IMR-90 (cell line): ENCODE measurements around the gene SNAP29. TPM values are rescaled to one million over a fixed set of nuclear protein-coding genes. Genes with fewer than 3 reads are reported as not detected.

Experiments used
- ATAC-seq: fragments of 200-7000 bp; cut with Tn5 transposase; 2 replicates; pipeline ENCODE4 v1.9.1; 2020; ENCODE audit warnings: low read depth, mild to moderate bottlenecking, moderate library complexity
- BruUV-seq: library from RNA; stranded (reverse); fragments of 400-500 nt; replicated peaks from 2 replicates; lab custom pipeline; 2021; lab: Mats Ljungman, UMichigan
- CTCF ChIA-PET: fragments of 300-600 bp; formaldehyde crosslinking; extraction: SDS; loops from one replicate; lab custom pipeline; 2021; ENCODE audit warnings: antibody characterized with exemption; lab: Yijun Ruan, JAX
- POLR2A ChIA-PET: fragments of 300-600 bp; sonication (Branson Sonifier 250); formaldehyde crosslinking; loops from one replicate; lab custom pipeline; 2022; ENCODE audit warnings: antibody characterized with exemption; ENCODE audit not compliant: unreplicated experiment; lab: Charles Lee
- DNase-seq: peaks from one replicate; pipeline ENCODE4 v3.0.0; 2013
- H2AFZ ChIP-seq: replicated peaks from 2 replicates; pipeline ENCODE3; 2013; ENCODE audit warnings: low read length, mild to moderate bottlenecking; ENCODE audit not compliant: poor library complexity
- H2AK5ac ChIP-seq: 2 replicates; pipeline ENCODE4 v1.6.1; 2013; ENCODE audit warnings: low read depth, low read length, inconsistent platforms
- H2AK9ac ChIP-seq: replicated peaks from 2 replicates; pipeline ENCODE3; 2013; ENCODE audit warnings: mild to moderate bottlenecking, low read depth, low read length, moderate library complexity; ENCODE audit not compliant: poor library complexity
- H2BK120ac ChIP-seq: 2 replicates; pipeline ENCODE4 v1.6.1; 2013; ENCODE audit warnings: low read depth, low read length, inconsistent platforms
- H2BK15ac ChIP-seq: 3 replicates; pipeline ENCODE4 v1.6.1; 2013; ENCODE audit warnings: low read depth, low read length, inconsistent platforms
- H2BK20ac ChIP-seq: 2 replicates; pipeline ENCODE4 v1.6.1; 2013; ENCODE audit warnings: low read depth, mild to moderate bottlenecking, inconsistent platforms, low read length, moderate library complexity
- H2BK5ac ChIP-seq: 2 replicates; pipeline ENCODE4 v1.6.1; 2013; ENCODE audit warnings: mild to moderate bottlenecking, low read depth, low read length, inconsistent platforms; ENCODE audit not compliant: poor library complexity, severe bottlenecking
- H3K14ac ChIP-seq: replicated peaks from 2 replicates; pipeline ENCODE4 v1.6.1; 2013; ENCODE audit warnings: low read depth, low read length, inconsistent platforms
- H3K18ac ChIP-seq: 2 replicates; pipeline ENCODE4 v1.6.1; 2013; ENCODE audit warnings: low read depth, low read length, control low read depth
- H3K23ac ChIP-seq: 2 replicates; pipeline ENCODE4 v1.6.1; 2013; ENCODE audit warnings: low read depth, low read length, inconsistent platforms
- H3K27ac ChIP-seq: 2 replicates; pipeline ENCODE4 v1.5.1; 2013; ENCODE audit warnings: mild to moderate bottlenecking, control low read depth, low read length; ENCODE audit not compliant: insufficient read depth
- H3K27me3 ChIP-seq: 2 replicates; pipeline ENCODE4 v1.6.1; 2013; ENCODE audit warnings: low read length; ENCODE audit not compliant: control insufficient read depth, insufficient read depth
- H3K36me3 ChIP-seq: 2 replicates; pipeline ENCODE4 v1.6.1; 2013; ENCODE audit warnings: low read length, mixed read lengths; ENCODE audit not compliant: control insufficient read depth, insufficient read depth
- H3K4ac ChIP-seq: 2 replicates; pipeline ENCODE4 v1.6.1; 2013; ENCODE audit warnings: low read depth, low read length, inconsistent platforms
- H3K4me1 ChIP-seq: 2 replicates; pipeline ENCODE4 v1.6.1; 2013; ENCODE audit warnings: low read length, mixed read lengths; ENCODE audit not compliant: control insufficient read depth, insufficient read depth
- H3K4me2 ChIP-seq: 2 replicates; pipeline ENCODE4 v1.6.1; 2013; ENCODE audit warnings: low read depth, mild to moderate bottlenecking, control low read depth, low read length, moderate library complexity
- H3K4me3 ChIP-seq: 2 replicates; pipeline ENCODE4 v1.5.1; 2013; ENCODE audit warnings: low read depth, mild to moderate bottlenecking, control low read depth, low read length, moderate library complexity; ENCODE audit not compliant: insufficient read depth
- H3K56ac ChIP-seq: 2 replicates; pipeline ENCODE4 v1.6.1; 2013; ENCODE audit warnings: low read length, inconsistent platforms; ENCODE audit not compliant: insufficient read depth; ENCODE audit errors: extremely low read depth
- H3K79me1 ChIP-seq, 2 experiments: 2 replicates each; pipeline ENCODE4 v1.6.1; 2013; ENCODE audit warnings: low read length in 2 of 2, inconsistent platforms in 1 of 2, low read depth in 1 of 2
- H3K9ac ChIP-seq: 2 replicates; pipeline ENCODE4 v1.6.1; 2013; ENCODE audit warnings: low read depth, low read length, control low read depth
- H3K9me1 ChIP-seq: 2 replicates; pipeline ENCODE4 v1.6.1; 2013; ENCODE audit warnings: low read length, inconsistent platforms; ENCODE audit not compliant: insufficient read depth
- H3K9me3 ChIP-seq: 2 replicates; pipeline ENCODE4 v1.6.1; 2013; ENCODE audit warnings: low read length; ENCODE audit not compliant: control insufficient read depth, insufficient read depth
- H4K20me1 ChIP-seq: 2 replicates; pipeline ENCODE4 v1.6.1; 2013; ENCODE audit warnings: low read length, inconsistent platforms; ENCODE audit not compliant: insufficient read depth
- H4K5ac ChIP-seq: 2 replicates; pipeline ENCODE4 v1.6.1; 2013; ENCODE audit warnings: mild to moderate bottlenecking, low read depth, low read length, control low read depth
- H4K8ac ChIP-seq, 2 experiments: 2 replicates each; pipeline ENCODE4 v1.6.1; 2013; ENCODE audit warnings: low read depth in 2 of 2, low read length in 2 of 2, control low read depth in 1 of 2, inconsistent platforms in 1 of 2
- H4K91ac ChIP-seq: 2 replicates; pipeline ENCODE4 v1.6.1; 2013; ENCODE audit warnings: low read depth, low read length, inconsistent platforms; ENCODE audit not compliant: insufficient read depth
- BHLHE40 ChIP-seq: fragments of 150-350 bp; IDR thresholded peaks from 2 replicates; pipeline ENCODE4 v1.6.1; 2016; ENCODE audit warnings: mild to moderate bottlenecking, low read depth, low read length
- CEBPB ChIP-seq: IDR thresholded peaks from 2 replicates; pipeline ENCODE4 v1.6.1; 2012; ENCODE audit warnings: low read depth, low read length, improper control_type of control experiment
- CHD1 ChIP-seq: IDR thresholded peaks from 2 replicates; pipeline ENCODE4 v1.6.1; 2012; ENCODE audit warnings: low read depth, low read length, improper control_type of control experiment
- FOS ChIP-seq: fragments of 150-350 bp; IDR thresholded peaks from 2 replicates; pipeline ENCODE4 v1.6.1; 2016; ENCODE audit warnings: low read depth, low read length
- MAFK ChIP-seq: IDR thresholded peaks from 2 replicates; pipeline ENCODE4 v1.6.1; 2012; ENCODE audit warnings: low read depth, low read length, improper control_type of control experiment
- MAZ ChIP-seq: IDR thresholded peaks from 2 replicates; pipeline ENCODE4 v1.6.1; 2012; ENCODE audit warnings: low read depth, mild to moderate bottlenecking, low read length, improper control_type of control experiment, moderate library complexity, borderline replicate concordance
- MXI1 ChIP-seq: IDR thresholded peaks from 2 replicates; pipeline ENCODE4 v1.6.1; 2012; ENCODE audit warnings: low read depth, mild to moderate bottlenecking, low read length, moderate library complexity, borderline replicate concordance
- NFE2L2 ChIP-seq: fragments of 150-350 bp; IDR thresholded peaks from 2 replicates; pipeline ENCODE4 v1.6.1; 2016; ENCODE audit warnings: low read depth, mild to moderate bottlenecking, low read length
- POLR2A ChIP-seq: IDR thresholded peaks from 2 replicates; pipeline ENCODE4 v1.6.1; 2012; ENCODE audit warnings: mild to moderate bottlenecking, low read depth, low read length
- RAD21 ChIP-seq: IDR thresholded peaks from 2 replicates; pipeline ENCODE4 v1.6.1; 2012; ENCODE audit warnings: low read length, improper control_type of control experiment
- RCOR1 ChIP-seq: IDR thresholded peaks from 2 replicates; pipeline ENCODE4 v1.6.1; 2012; ENCODE audit warnings: mild to moderate bottlenecking, low read length, improper control_type of control experiment; ENCODE audit not compliant: insufficient replicate concordance
- RFX5 ChIP-seq: IDR thresholded peaks from 2 replicates; pipeline ENCODE4 v1.8.0; 2012; ENCODE audit warnings: low read depth, mild to moderate bottlenecking, low read length, moderate library complexity
- SMC3 ChIP-seq: fragments of 150-350 bp; IDR thresholded peaks from 2 replicates; pipeline ENCODE4 v1.6.1; 2016; ENCODE audit warnings: low read depth, mild to moderate bottlenecking, antibody characterized with exemption, low read length, moderate library complexity
- WGBS, 2 experiments: methylation state at CpG; one replicate each; pipeline versions ENCODE4 v1.1.5 to v1.1.7; 2013; ENCODE audit warnings: missing lambda C conversion rate in 2 of 2; ENCODE audit not compliant: insufficient read length in 1 of 2; ENCODE audit errors: extremely low coverage in 2 of 2; 5-methylcytosine and 5-hydroxymethylcytosine counted together
- dilution Hi-C: fragments of 300-500 bp; cut with HindIII; formaldehyde crosslinking; loops from one replicate; pipeline ENCODE4 v1.14.3; 2018; ENCODE audit warnings: low sequenced_read_pairs; ENCODE audit not compliant: unreplicated experiment
- in situ Hi-C: fragments of 300-500 bp; cut with MboI; formaldehyde crosslinking; loops from 3 replicates; pipeline ENCODE4 v1.14.3; 2019; ENCODE audit warnings: low sequenced_read_pairs, inconsistent platforms, mixed read lengths
- intact Hi-C: fragments of 100-400 bp; cut with micrococcal nuclease; formaldehyde crosslinking; loops from 2 replicates; pipeline ENCODE4 v1.10.0; 2022
- polyA plus RNA-seq, 3 experiments: library from polyadenylated mRNA; depleted of rRNA; stranded (reverse); fragments of >200 nt; gene quantifications; 2 replicates each; pipeline ENCODE4 v1.2.3, GENCODE V29; 2012; ENCODE audit warnings: low replicate concordance in 1 of 3
- total RNA-seq: library from RNA; depleted of rRNA; stranded (reverse); fragments of >200 nt; gene quantifications from 2 replicates; pipeline ENCODE4 v1.2.3, GENCODE V29; 2012
- TF ChIP-seq, protein P1 (sequence below): fragments of 150-350 bp; IDR thresholded peaks from 2 replicates; pipeline ENCODE4 v1.6.1; 2016; ENCODE audit warnings: low read depth, mild to moderate bottlenecking, low read length, moderate library complexity, borderline replicate concordance
- TF ChIP-seq, protein P2 (sequence below): fragments of 150-350 bp; IDR thresholded peaks from 2 replicates; pipeline ENCODE4 v1.6.1; 2017; ENCODE audit warnings: mild to moderate bottlenecking, antibody characterized with exemption, low read length, low read depth

The SNAP29 gene
- total and polyA plus RNA-seq, 2 of the 4 experiments (the other 2 are of a cell fraction) = 10.6 to 29.5 TPM

DNA sequence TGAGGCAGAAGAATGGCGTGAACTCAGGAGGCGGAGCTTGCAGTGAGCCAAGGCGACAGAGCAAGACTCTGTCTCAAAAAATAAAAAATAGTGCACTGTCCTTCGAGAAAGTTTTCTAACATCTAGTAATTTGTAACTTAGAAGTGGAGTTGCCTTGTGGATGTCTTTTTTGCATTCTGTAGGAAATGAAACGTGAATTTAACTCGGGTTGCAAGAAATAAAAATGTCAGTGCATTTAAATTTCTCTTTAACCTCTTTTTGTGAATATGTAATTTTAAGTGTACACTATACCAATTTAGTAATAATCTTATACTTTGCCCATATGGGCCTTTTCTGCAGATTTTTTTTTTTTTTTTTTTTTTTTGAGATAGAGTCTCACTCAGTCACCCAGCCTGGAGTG lies 32.2 kb downstream of the SNAP29 start:
- H3K27ac ChIP-seq = no peak overlapping the region
- H3K9me3 ChIP-seq = no peaks in the 10 kb centered on the region
- no CpG with 5 or more reads among the region's 6 CpGs for WGBS, 2 experiments
- H4K5ac ChIP-seq = no peak overlapping the region
- no peak overlapping the region for H2BK20ac ChIP-seq
- no peak overlapping the region for H2BK5ac ChIP-seq
- H2BK120ac ChIP-seq = no peak overlapping the region
- no peak overlapping the region for H3K9ac ChIP-seq
- POLR2A ChIA-PET = no interaction called here
- H2AK9ac ChIP-seq = no peak overlapping the region
- no peak overlapping the region for H4K8ac ChIP-seq
- H3K4ac ChIP-seq = no peak overlapping the region
- H3K4me2 ChIP-seq = no peak overlapping the region
- H4K20me1 ChIP-seq = 0 out of 2 replicates have a peak, but pooled peaks cover under 1% of the 10 kb centered on the region
- no peaks in the 10 kb centered on the region; the same call in 1 of the 2 replicates for H3K4me1 ChIP-seq
- no peak overlapping the region for H3K4me3 ChIP-seq
- H3K9me1 ChIP-seq = no peaks in the 10 kb centered on the region; the same call in 1 of the 2 replicates
- intact Hi-C loops (no loop called here), in situ Hi-C loops (no loop called here), dilution Hi-C loops (no loop called here)
- TF ChIP-seq RAD21 = no peak
- no peak for TF ChIP-seq POLR2A
- TF ChIP-seq CHD1 = no peak
- no peak for TF ChIP-seq MAZ
- TF ChIP-seq FOS = no peak
- no peak for TF ChIP-seq NFE2L2
- no peak for TF ChIP-seq MAFK
- no peak for TF ChIP-seq SMC3
- no peak for TF ChIP-seq RFX5
- TF ChIP-seq BHLHE40 = no peak
- TF ChIP-seq, protein P1, sequence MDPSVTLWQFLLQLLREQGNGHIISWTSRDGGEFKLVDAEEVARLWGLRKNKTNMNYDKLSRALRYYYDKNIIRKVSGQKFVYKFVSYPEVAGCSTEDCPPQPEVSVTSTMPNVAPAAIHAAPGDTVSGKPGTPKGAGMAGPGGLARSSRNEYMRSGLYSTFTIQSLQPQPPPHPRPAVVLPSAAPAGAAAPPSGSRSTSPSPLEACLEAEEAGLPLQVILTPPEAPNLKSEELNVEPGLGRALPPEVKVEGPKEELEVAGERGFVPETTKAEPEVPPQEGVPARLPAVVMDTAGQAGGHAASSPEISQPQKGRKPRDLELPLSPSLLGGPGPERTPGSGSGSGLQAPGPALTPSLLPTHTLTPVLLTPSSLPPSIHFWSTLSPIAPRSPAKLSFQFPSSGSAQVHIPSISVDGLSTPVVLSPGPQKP = no peak
- no peak for TF ChIP-seq RCOR1
- no peak for TF ChIP-seq CEBPB
- TF ChIP-seq, protein P2, sequence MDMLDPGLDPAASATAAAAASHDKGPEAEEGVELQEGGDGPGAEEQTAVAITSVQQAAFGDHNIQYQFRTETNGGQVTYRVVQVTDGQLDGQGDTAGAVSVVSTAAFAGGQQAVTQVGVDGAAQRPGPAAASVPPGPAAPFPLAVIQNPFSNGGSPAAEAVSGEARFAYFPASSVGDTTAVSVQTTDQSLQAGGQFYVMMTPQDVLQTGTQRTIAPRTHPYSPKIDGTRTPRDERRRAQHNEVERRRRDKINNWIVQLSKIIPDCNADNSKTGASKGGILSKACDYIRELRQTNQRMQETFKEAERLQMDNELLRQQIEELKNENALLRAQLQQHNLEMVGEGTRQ = no peak
- no peak for TF ChIP-seq MXI1
- CTCF ChIA-PET = interaction anchor here (0.7 kb wide), 1 partner anchor 26 kb away, joined by 4 read pairs; no protein-coding TSS in a partner anchor
- no peaks in the 10 kb centered on the region for H3K79me1 ChIP-seq
- H3K18ac ChIP-seq = no peak overlapping the region
- H3K56ac ChIP-seq = no peak overlapping the region
- ATAC-seq (no peak), DNase-seq (no peak)
- peaks cover 16% of the 10 kb centered on the region for H3K36me3 ChIP-seq
- H2BK15ac ChIP-seq = no peak overlapping the region
- no peak overlapping the region for H3K14ac ChIP-seq
- H3K23ac ChIP-seq = no peak overlapping the region
- no peaks in the 10 kb centered on the region for H3K27me3 ChIP-seq
- H4K91ac ChIP-seq = no peak overlapping the region
- H2AK5ac ChIP-seq = no peak overlapping the region
- H2AFZ ChIP-seq = no peak overlapping the region
- BruUV-seq = no TSS peak
